Stomach (tissue), 4 donors: Measurements from ENCODE around the gene MAPK8IP3.

ENCODE experiments used
- CTCF ChIP-seq, 7 experiments: fragments of 450-650 bp in 4 of 7; fragments of 200-600 bp in 3 of 7; sonication (generic) in 3 of 7; IDR thresholded peaks; one replicate each; pipeline ENCODE4 v1.5.1; 2016 to 2019; ENCODE audit warnings: antibody characterized with exemption in 7 of 7, control low read depth in 2 of 7, mild to moderate bottlenecking in 1 of 7
- POLR2AphosphoS5 ChIP-seq, 3 donors: sonication (generic); formaldehyde crosslinking; IDR thresholded peaks; one replicate each; pipeline ENCODE4 v1.6.1; 2016; ENCODE audit warnings: antibody characterized with exemption in 3 of 3

GRCh38 chr16:1771188-1771863, 65.3 kb downstream of the MAPK8IP3 start, which contains the start of gene NME3:
- TF ChIP-seq CTCF (IDR thresholded peaks at IDR 0.05) (no peak), POLR2AphosphoS5 (IDR thresholded peaks at IDR 0.05) (peak in 1 of 3 donors; percentile 21)
